Prostate gland (tissue), 2 donors: ENCODE measurements around the gene UFD1.

Experiments
- POLR2A ChIP-seq: fragments of 450-650 bp; IDR thresholded peaks from one replicate; pipeline ENCODE4 v1.6.1; 2016; ENCODE audit warnings: antibody characterized with exemption, mild to moderate bottlenecking
- TF ChIP-seq, protein P1 (sequence below), 4 experiments: fragments of 200-600 bp in 2 of 4; fragments of 450-650 bp in 2 of 4; sonication (generic) in 2 of 4; IDR thresholded peaks; 1 replicate in 3 of 4; 2 replicates in 1 of 4; pipeline ENCODE4 v1.5.1; 2016 to 2019; ENCODE audit warnings: antibody characterized with exemption in 4 of 4, mild to moderate bottlenecking in 2 of 4, moderate library complexity in 2 of 4

GRCh38 chr22:19480789-19481188 is 1.8 kb upstream of the UFD1 start:
- TF ChIP-seq, protein P1, sequence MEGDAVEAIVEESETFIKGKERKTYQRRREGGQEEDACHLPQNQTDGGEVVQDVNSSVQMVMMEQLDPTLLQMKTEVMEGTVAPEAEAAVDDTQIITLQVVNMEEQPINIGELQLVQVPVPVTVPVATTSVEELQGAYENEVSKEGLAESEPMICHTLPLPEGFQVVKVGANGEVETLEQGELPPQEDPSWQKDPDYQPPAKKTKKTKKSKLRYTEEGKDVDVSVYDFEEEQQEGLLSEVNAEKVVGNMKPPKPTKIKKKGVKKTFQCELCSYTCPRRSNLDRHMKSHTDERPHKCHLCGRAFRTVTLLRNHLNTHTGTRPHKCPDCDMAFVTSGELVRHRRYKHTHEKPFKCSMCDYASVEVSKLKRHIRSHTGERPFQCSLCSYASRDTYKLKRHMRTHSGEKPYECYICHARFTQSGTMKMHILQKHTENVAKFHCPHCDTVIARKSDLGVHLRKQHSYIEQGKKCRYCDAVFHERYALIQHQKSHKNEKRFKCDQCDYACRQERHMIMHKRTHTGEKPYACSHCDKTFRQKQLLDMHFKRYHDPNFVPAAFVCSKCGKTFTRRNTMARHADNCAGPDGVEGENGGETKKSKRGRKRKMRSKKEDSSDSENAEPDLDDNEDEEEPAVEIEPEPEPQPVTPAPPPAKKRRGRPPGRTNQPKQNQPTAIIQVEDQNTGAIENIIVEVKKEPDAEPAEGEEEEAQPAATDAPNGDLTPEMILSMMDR (IDR thresholded peaks at IDR 0.05): no peak
- no peak for TF ChIP-seq POLR2A
